GM04503 (cell line): ENCODE measurements around the gene TMEM223.
"Not testable (repeated sequence)": the region's sequence is repeated elsewhere in the genome, so short reads cannot be mapped to it uniquely, and the experiment has no call there.

Source experiments
- DNase-seq: peaks from one replicate; pipeline ENCODE4 v3.0.0-alpha.2; 2012; ENCODE audit warnings: low read depth

TMEM223 gene

GRCh38 chr11:62791501-62792201, at the start of gene TMEM223:
Gene TMEM223 (minus strand): TSS chr11:62792006. CDS start chr11:62791994, 12 bp downstream.
- no peak for DNase-seq

- not testable (repeated sequence) for DNase-seq
Observed at GRCh38 chr11:62840721-62841360, 49.0 kb upstream of the TMEM223 start.

GRCh38 chr11:62839050-62839945, 47.5 kb upstream of the TMEM223 start, which contains the start of gene WDR74:
Gene WDR74 (minus strand): TSS chr11:62839590. CDS start chr11:62839570, 20 bp downstream.
- DNase-seq: peak; percentile 61

GRCh38 chr11:62835336-62835735, 43.5 kb upstream of the TMEM223 start:
- DNase-seq: no peak

- no peak for DNase-seq
Observed at GRCh38 chr11:62832336-62833234, 40.8 kb upstream of the TMEM223 start, which contains the start of gene TEX54. Gene TEX54 (minus strand): TSS chr11:62832841.

- peak; percentile 87 for DNase-seq
Observed at GRCh38 chr11:62831520-62832335, 39.9 kb upstream of the TMEM223 start, which contains the start of gene STX5. Gene STX5 (minus strand): TSS chr11:62832051. CDS start chr11:62831243, 808 bp downstream.

GRCh38 chr11:62830904-62831519, 39.2 kb upstream of the TMEM223 start:
- DNase-seq: no peak

- not testable (repeated sequence) for DNase-seq
Observed at GRCh38 chr11:62828130-62828529, 36.3 kb upstream of the TMEM223 start.

- DNase-seq: no peak
Observed at GRCh38 chr11:62823677-62824076, 31.9 kb upstream of the TMEM223 start.

GRCh38 chr11:62817129-62817528, 25.3 kb upstream of the TMEM223 start:
- DNase-seq: no peak

- no peak for DNase-seq
Observed at GRCh38 chr11:62816557-62816956, 24.8 kb upstream of the TMEM223 start.

GRCh38 chr11:62811659-62812058, 19.9 kb upstream of the TMEM223 start:
- no peak for DNase-seq

- DNase-seq: no peak
Observed at GRCh38 chr11:62810748-62811147, 18.9 kb upstream of the TMEM223 start.

- DNase-seq: no peak
Observed at GRCh38 chr11:62806611-62807121, 14.9 kb upstream of the TMEM223 start.

GRCh38 chr11:62805961-62806441, 14.2 kb upstream of the TMEM223 start:
- DNase-seq: no peak

GRCh38 chr11:62805076-62805892, 13.5 kb upstream of the TMEM223 start, which contains the start of gene NXF1:
Gene NXF1 (minus strand): TSS chr11:62805440. CDS start chr11:62805356, 84 bp downstream.
- DNase-seq: no peak

GRCh38 chr11:62804310-62805075, 12.7 kb upstream of the TMEM223 start:
- no peak for DNase-seq

- DNase-seq: no peak
Observed at GRCh38 chr11:62801071-62801470, 9.3 kb upstream of the TMEM223 start.
